NCI-H774 (cell line): ENCODE results near the gene SIAH2.

ENCODE experiments used
- DNase-seq: peaks from one replicate; lab custom pipeline; 2025; lab: John Stamatoyannopoulos, UW

SIAH2 gene

GRCh38 chr3:150733936-150734794 is 28.8 kb downstream of the SIAH2 start:
- DNase-seq = no peak

GRCh38 chr3:150733373-150733935 is 29.5 kb downstream of the SIAH2 start:
- no peak for DNase-seq

- DNase-seq = no peak
These were observed 33.1 kb downstream of the SIAH2 start for GRCh38 chr3:150729682-150730360.

GRCh38 chr3:150727653-150728502 is 35.1 kb downstream of the SIAH2 start:
- DNase-seq = peak; percentile 10

GRCh38 chr3:150725548-150725947 is 37.4 kb downstream of the SIAH2 start:
- DNase-seq = no peak

GRCh38 chr3:150723946-150724345 is 39.0 kb downstream of the SIAH2 start:
- peak; percentile 33 for DNase-seq

- no peak for DNase-seq
These were observed 40.7 kb downstream of the SIAH2 start for GRCh38 chr3:150722267-150722666.

GRCh38 chr3:150721285-150722130 is 41.5 kb downstream of the SIAH2 start:
- DNase-seq = peak; percentile 84

GRCh38 chr3:150720444-150720843 is 42.5 kb downstream of the SIAH2 start:
- no peak for DNase-seq

GRCh38 chr3:150710097-150710496 is 52.9 kb downstream of the SIAH2 start:
- no peak for DNase-seq

- DNase-seq = peak; percentile 95
These were observed 59.1 kb downstream of the SIAH2 start, which contains the start of gene ERICH6 for GRCh38 chr3:150703756-150704344. ERICH6 (minus strand) TSS chr3:150703920; CDS start chr3:150703898, 22 bp downstream.

- peak; percentile 29 for DNase-seq
These were observed 59.6 kb downstream of the SIAH2 start for GRCh38 chr3:150703299-150703755.

GRCh38 chr3:150699068-150699639 is 63.8 kb downstream of the SIAH2 start:
- no peak for DNase-seq

- no peak for DNase-seq
These were observed 65.3 kb downstream of the SIAH2 start for GRCh38 chr3:150697646-150698045.

GRCh38 chr3:150691414-150692040 is 71.4 kb downstream of the SIAH2 start:
- DNase-seq = no peak
